Mesenchymal stem cell (in vitro differentiated cells and primary cell): ENCODE data around the gene EFHC1.

ENCODE experiments used
- DNase-seq: peaks from one replicate; pipeline ENCODE4 v3.0.0-alpha.2; 2013
- H2AFZ ChIP-seq: one replicate; pipeline ENCODE4 v1.6.1; 2013; ENCODE audit warnings: low read depth, mild to moderate bottlenecking, control low read depth, inconsistent platforms, low read length, moderate library complexity
- H2AK5ac ChIP-seq: 2 replicates; pipeline ENCODE4 v1.6.1; 2013; ENCODE audit warnings: low read length, moderate library complexity, mild to moderate bottlenecking, inconsistent platforms; ENCODE audit not compliant: severe bottlenecking
- H2BK120ac ChIP-seq: one replicate; pipeline ENCODE4 v1.6.1; 2013; ENCODE audit warnings: low read depth, mild to moderate bottlenecking, inconsistent platforms, low read length, moderate library complexity
- H2BK12ac ChIP-seq, 2 experiments: one replicate each; pipeline ENCODE4 v1.6.1; 2013; ENCODE audit warnings: inconsistent platforms in 2 of 2, low read length in 2 of 2, mild to moderate bottlenecking in 2 of 2, moderate library complexity in 2 of 2, control low read depth in 1 of 2
- H2BK15ac ChIP-seq: one replicate; pipeline ENCODE4 v1.6.1; 2013; ENCODE audit warnings: mild to moderate bottlenecking, low read depth, inconsistent platforms; ENCODE audit not compliant: poor library complexity, severe bottlenecking
- H2BK5ac ChIP-seq: 2 replicates; pipeline ENCODE4 v1.6.1; 2013; ENCODE audit warnings: low read depth, mild to moderate bottlenecking, low read length, control low read depth, inconsistent platforms; ENCODE audit not compliant: poor library complexity, severe bottlenecking
- H3K14ac ChIP-seq, 2 experiments: one replicate each; pipeline ENCODE4 v1.6.1; 2013; ENCODE audit warnings: inconsistent platforms in 2 of 2, low read length in 2 of 2, control low read depth in 1 of 2, mild to moderate bottlenecking in 1 of 2, moderate library complexity in 1 of 2
- H3K18ac ChIP-seq, 2 experiments: one replicate each; pipeline ENCODE4 v1.6.1; 2013; ENCODE audit warnings: inconsistent platforms in 2 of 2, low read length in 2 of 2, control low read depth in 1 of 2, low read depth in 1 of 2, mild to moderate bottlenecking in 1 of 2
- H3K23ac ChIP-seq, 2 experiments: one replicate each; pipeline ENCODE4 v1.6.1; 2013; ENCODE audit warnings: inconsistent platforms in 2 of 2, low read length in 2 of 2, mild to moderate bottlenecking in 2 of 2, moderate library complexity in 2 of 2, control low read depth in 1 of 2
- H3K27ac ChIP-seq: 2 replicates; pipeline ENCODE4 v1.5.1; 2013; ENCODE audit warnings: mild to moderate bottlenecking, moderate library complexity, low read length, control low read depth, inconsistent platforms; ENCODE audit not compliant: poor library complexity, severe bottlenecking
- H3K27me3 ChIP-seq, 2 experiments: 2 replicates each; pipeline versions ENCODE4 v1.6.1 to v1.7.0; 2013; ENCODE audit warnings: low read length in 2 of 2, mild to moderate bottlenecking in 2 of 2, moderate library complexity in 2 of 2, control low read depth in 1 of 2, inconsistent platforms in 1 of 2; ENCODE audit not compliant: control insufficient read depth in 1 of 2, insufficient read depth in 1 of 2
- H3K36me3 ChIP-seq, 2 experiments: 2 replicates each; pipeline versions ENCODE4 v1.6.1 to v1.7.0; 2013; ENCODE audit warnings: low read length in 2 of 2, control low read depth in 1 of 2, inconsistent platforms in 1 of 2, low read depth in 1 of 2, mild to moderate bottlenecking in 1 of 2; ENCODE audit not compliant: insufficient read depth in 2 of 2, control insufficient read depth in 1 of 2
- H3K4ac ChIP-seq, 2 experiments: one replicate each; pipeline ENCODE4 v1.6.1; 2013; ENCODE audit warnings: inconsistent platforms in 2 of 2, low read length in 2 of 2, mild to moderate bottlenecking in 2 of 2, moderate library complexity in 2 of 2, control low read depth in 1 of 2, low read depth in 1 of 2
- H3K4me1 ChIP-seq: 2 replicates; pipeline ENCODE4 v1.6.1; 2013; ENCODE audit warnings: low read depth, low read length, control low read depth; ENCODE audit not compliant: control insufficient read depth, insufficient read depth
- H3K4me2 ChIP-seq: 2 replicates; pipeline ENCODE4 v1.6.1; 2013; ENCODE audit warnings: low read length, mild to moderate bottlenecking, inconsistent platforms; ENCODE audit not compliant: poor library complexity, severe bottlenecking
- H3K4me3 ChIP-seq, 2 experiments: 2 replicates each; pipeline versions ENCODE4 v1.5.1 to v1.7.0; 2013; ENCODE audit warnings: low read length in 2 of 2, mild to moderate bottlenecking in 2 of 2, control low read depth in 1 of 2, low read depth in 1 of 2; ENCODE audit not compliant: insufficient read depth in 1 of 2
- H3K79me1 ChIP-seq: replicated peaks from 2 replicates; pipeline ENCODE4 v1.6.1; 2013; ENCODE audit warnings: mild to moderate bottlenecking, control low read depth, low read length, inconsistent platforms; ENCODE audit not compliant: poor library complexity, severe bottlenecking
- H3K9ac ChIP-seq: 2 replicates; pipeline ENCODE4 v1.7.0; 2013; ENCODE audit warnings: mild to moderate bottlenecking, low read length, moderate library complexity
- H3K9me3 ChIP-seq: 2 replicates; pipeline ENCODE4 v1.7.0; 2013; ENCODE audit warnings: mild to moderate bottlenecking, low read length; ENCODE audit not compliant: control insufficient read depth
- H4K8ac ChIP-seq: one replicate; pipeline ENCODE4 v1.6.1; 2013; ENCODE audit warnings: inconsistent platforms, mild to moderate bottlenecking, low read length, moderate library complexity
- H4K91ac ChIP-seq: one replicate; pipeline ENCODE4 v1.6.1; 2013; ENCODE audit warnings: mild to moderate bottlenecking, low read length, inconsistent platforms
- WGBS: methylation state at CpG from one replicate; pipeline ENCODE4 v1.1.7; 2013; ENCODE audit warnings: mixed read lengths; 5-methylcytosine and 5-hydroxymethylcytosine counted together

Gene EFHC1

GRCh38 chr6:52482903-52483670 lies 62.9 kb downstream of the EFHC1 start:
- no peak overlapping the region for H3K4me2 ChIP-seq
- no peak overlapping the region for H3K4me3 ChIP-seq
- peak overlapping the region in 1 of 2 experiments; percentile 29 for H2BK12ac ChIP-seq
- H2AK5ac ChIP-seq, result no peak overlapping the region
- H3K9me3 ChIP-seq, result no peaks in the 10 kb centered on the region
- no peak overlapping the region for H3K18ac ChIP-seq
- H2BK15ac ChIP-seq, result no peak overlapping the region
- H3K27ac ChIP-seq, result no peak overlapping the region
- no peaks in the 10 kb centered on the region for H3K79me1 ChIP-seq
- no peak overlapping the region for H4K91ac ChIP-seq
- no peak overlapping the region for H3K9ac ChIP-seq
- peaks cover 0 to 28% of the 10 kb centered on the region in 2 experiments for H3K36me3 ChIP-seq
- H3K27me3 ChIP-seq, result no peaks in the 10 kb centered on the region
- no peaks in the 10 kb centered on the region for H3K4me1 ChIP-seq
- H2BK120ac ChIP-seq, result no peak overlapping the region
- H2AFZ ChIP-seq, result no peak overlapping the region
- H3K4ac ChIP-seq, result no peak overlapping the region
- H2BK5ac ChIP-seq, result no peak overlapping the region
- peak; percentile 75 for DNase-seq
- no peak overlapping the region for H3K23ac ChIP-seq
- 88% methylated on average over 6 of the region's 7 CpGs for WGBS
- no peak overlapping the region for H4K8ac ChIP-seq
- H3K14ac ChIP-seq, result peak overlapping the region in 1 of 2 experiments; percentile 7

- Histone ChIP-seq H2BK120ac (no peak overlapping the region), H3K18ac (no peak overlapping the region), H3K27me3 (no peaks in the 10 kb centered on the region), H3K9ac (no peak overlapping the region), H3K9me3 (no peaks in the 10 kb centered on the region), H3K36me3 (peaks cover 0 to 28% of the 10 kb centered on the region in 2 experiments), H3K23ac (no peak overlapping the region), H3K4ac (no peak overlapping the region), H3K79me1 (no peaks in the 10 kb centered on the region), H2BK5ac (no peak overlapping the region), H2AFZ (no peak overlapping the region), H3K4me3 (no peak overlapping the region), H2BK12ac (peak overlapping the region in 1 of 2 experiments; percentile 29), H3K4me1 (no peaks in the 10 kb centered on the region), H3K27ac (no peak overlapping the region), H2AK5ac (no peak overlapping the region), H4K91ac (no peak overlapping the region), H3K4me2 (no peak overlapping the region), H2BK15ac (no peak overlapping the region), H3K14ac (peak overlapping the region in 1 of 2 experiments; percentile 7), H4K8ac (no peak overlapping the region)
- no peak for DNase-seq
- 98% methylated on average over 1 of the region's 3 CpGs for WGBS
These were observed 63.5 kb downstream of the EFHC1 start for GRCh38 chr6:52483671-52484003.

- WGBS, result 69% methylated on average over 5 of the region's 5 CpGs
- Histone ChIP-seq H3K4me1 (peaks cover 4% of the 10 kb centered on the region), H3K9me3 (no peaks in the 10 kb centered on the region), H3K4me3 (no peak overlapping the region), H4K91ac (no peak overlapping the region), H3K79me1 (peaks cover 1% of the 10 kb centered on the region), H3K27ac (peak overlapping the region; percentile 59), H3K4ac (no peak overlapping the region), H2AK5ac (no peak overlapping the region), H2BK5ac (no peak overlapping the region), H2BK12ac (no peak overlapping the region), H2AFZ (no peak overlapping the region), H4K8ac (no peak overlapping the region), H3K4me2 (no peak overlapping the region), H3K27me3 (no peaks in the 10 kb centered on the region), H2BK15ac (no peak overlapping the region), H3K14ac (no peak overlapping the region), H2BK120ac (no peak overlapping the region), H3K9ac (no peak overlapping the region), H3K36me3 (peaks cover 1 to 5% of the 10 kb centered on the region in 2 experiments), H3K18ac (no peak overlapping the region), H3K23ac (no peak overlapping the region)
- no peak for DNase-seq
These were observed 69.7 kb downstream of the EFHC1 start for GRCh38 chr6:52489881-52490280.

GRCh38 chr6:52491203-52492069 lies 71.3 kb downstream of the EFHC1 start:
- H3K36me3 ChIP-seq, result peaks cover 4 to 17% of the 10 kb centered on the region in 2 experiments
- H3K23ac ChIP-seq, result no peak overlapping the region
- peak; percentile 72 for DNase-seq
- no peak overlapping the region for H3K14ac ChIP-seq
- WGBS, result 80% methylated on average over 12 of the region's 14 CpGs
- H3K27me3 ChIP-seq, result no peaks in the 10 kb centered on the region
- H3K4me3 ChIP-seq, result no peak overlapping the region
- H3K4me1 ChIP-seq, result peaks cover 4% of the 10 kb centered on the region
- H2BK120ac ChIP-seq, result no peak overlapping the region
- no peak overlapping the region for H2BK15ac ChIP-seq
- H3K9me3 ChIP-seq, result no peaks in the 10 kb centered on the region
- no peak overlapping the region for H2AFZ ChIP-seq
- no peak overlapping the region for H3K4ac ChIP-seq
- no peak overlapping the region for H3K27ac ChIP-seq
- no peak overlapping the region for H2AK5ac ChIP-seq
- no peak overlapping the region for H4K8ac ChIP-seq
- peak overlapping the region in 1 of 2 experiments; percentile 21 for H3K18ac ChIP-seq
- H2BK12ac ChIP-seq, result no peak overlapping the region
- no peak overlapping the region for H3K9ac ChIP-seq
- no peak overlapping the region for H3K4me2 ChIP-seq
- H4K91ac ChIP-seq, result no peak overlapping the region
- no peak overlapping the region for H2BK5ac ChIP-seq
- peaks cover 2% of the 10 kb centered on the region for H3K79me1 ChIP-seq
